Breast epithelium (tissue), 4 donors: ENCODE measurements around the gene ATAT1. TPM values are rescaled to one million over a fixed set of nuclear protein-coding genes. Genes with fewer than 3 reads are reported as not detected.

Experiments used
- DNase-seq, 2 donors: peaks; one replicate each; pipeline ENCODE4 v3.0.0-alpha.2; 2019; ENCODE audit warnings: low spot score in 2 of 2
- H3K27ac ChIP-seq, 2 donors: fragments of 200-600 bp; sonication (generic) in 1 of 2; one replicate each; pipeline ENCODE4 v1.5.1; 2016 to 2019; ENCODE audit warnings: mild to moderate bottlenecking in 1 of 2
- H3K27me3 ChIP-seq, 2 donors: fragments of 200-600 bp; sonication (generic) in 1 of 2; one replicate each; pipeline versions ENCODE4 v1.5.1 to v1.6.0; 2017 to 2019; ENCODE audit warnings: control low read depth in 1 of 2, mild to moderate bottlenecking in 1 of 2
- H3K36me3 ChIP-seq: fragments of 200-600 bp; one replicate; pipeline ENCODE4 v1.5.1; 2019
- H3K4me1 ChIP-seq, 2 donors: fragments of 200-600 bp; sonication (generic); one replicate each; pipeline ENCODE4 v1.5.1; 2016 to 2019; ENCODE audit warnings: control low read depth in 1 of 2
- H3K4me3 ChIP-seq, 3 donors: fragments of 200-600 bp; sonication (generic); 1 replicate in 2 of 3; 2 replicates in 1 of 3; pipeline ENCODE4 v1.5.1; 2016 to 2019; ENCODE audit warnings: mild to moderate bottlenecking in 3 of 3, moderate library complexity in 2 of 3
- H3K9me3 ChIP-seq, 2 donors: fragments of 200-600 bp; sonication (generic) in 1 of 2; one replicate each; pipeline ENCODE4 v1.5.1; 2016 to 2019; ENCODE audit warnings: control low read depth in 1 of 2
- POLR2A ChIP-seq: fragments of 450-650 bp; IDR thresholded peaks from one replicate; pipeline ENCODE4 v1.6.1; 2016; ENCODE audit warnings: antibody characterized with exemption, mild to moderate bottlenecking, moderate library complexity
- POLR2AphosphoS5 ChIP-seq, 3 donors: sonication (generic); formaldehyde crosslinking; IDR thresholded peaks; one replicate each; pipeline ENCODE4 v1.6.1; 2017; ENCODE audit warnings: antibody characterized with exemption in 3 of 3
- intact Hi-C: fragments of 100-400 bp; cut with DNase I; formaldehyde crosslinking; loops from one replicate; pipeline ENCODE4 v1.15.1; 2023; ENCODE audit warnings: low total_unique reads
- total RNA-seq, 3 donors: library from RNA; depleted of rRNA; stranded (reverse); fragments of >200 nt; gene quantifications; one replicate each; pipeline ENCODE4 v1.1.0, GENCODE V29; 2016
- TF ChIP-seq, protein P1 (sequence below), 3 donors: fragments of 450-650 bp; IDR thresholded peaks; one replicate each; pipeline ENCODE4 v1.5.1; 2016 to 2017; ENCODE audit warnings: antibody characterized with exemption in 3 of 3, mild to moderate bottlenecking in 3 of 3, moderate library complexity in 3 of 3

ATAT1 gene
- total RNA-seq, 3 donors from 2014 or later: 5.3 to 10.5 (median 8.8) TPM

DNA sequence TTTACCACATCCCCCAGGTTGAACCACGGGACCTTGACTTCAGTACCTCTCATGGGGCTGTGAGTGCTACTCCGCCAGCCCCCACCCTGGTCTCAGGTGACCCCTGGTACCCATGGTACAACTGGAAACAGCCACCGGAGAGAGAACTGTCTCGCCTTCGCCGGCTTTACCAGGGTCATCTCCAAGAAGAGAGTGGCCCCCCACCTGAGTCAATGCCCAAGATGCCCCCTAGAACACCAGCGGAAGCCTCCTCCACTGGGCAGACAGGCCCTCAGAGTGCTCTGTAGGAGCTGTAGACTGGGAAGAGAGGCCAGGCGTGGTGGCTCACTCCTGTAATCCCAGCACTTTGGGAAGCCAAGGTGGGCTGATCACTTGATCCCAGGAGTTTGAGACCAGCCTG, 1.2 kb upstream of the ATAT1 start:
- intact Hi-C loops: no loop called here
- Histone ChIP-seq H3K9me3 (no peaks in the 10 kb centered on the region), H3K4me3 (no peak overlapping the region), H3K27me3 (no peaks in the 10 kb centered on the region), H3K4me1 (peaks cover 0 to 6% of the 10 kb centered on the region in 2 donors), H3K36me3 (no peaks in the 10 kb centered on the region), H3K27ac (peak overlapping the region in 1 of 2 donors; percentile 95)
- TF ChIP-seq POLR2A (no peak), POLR2AphosphoS5 (IDR thresholded peaks at IDR 0.05) (no peak)
- TF ChIP-seq, protein P1, sequence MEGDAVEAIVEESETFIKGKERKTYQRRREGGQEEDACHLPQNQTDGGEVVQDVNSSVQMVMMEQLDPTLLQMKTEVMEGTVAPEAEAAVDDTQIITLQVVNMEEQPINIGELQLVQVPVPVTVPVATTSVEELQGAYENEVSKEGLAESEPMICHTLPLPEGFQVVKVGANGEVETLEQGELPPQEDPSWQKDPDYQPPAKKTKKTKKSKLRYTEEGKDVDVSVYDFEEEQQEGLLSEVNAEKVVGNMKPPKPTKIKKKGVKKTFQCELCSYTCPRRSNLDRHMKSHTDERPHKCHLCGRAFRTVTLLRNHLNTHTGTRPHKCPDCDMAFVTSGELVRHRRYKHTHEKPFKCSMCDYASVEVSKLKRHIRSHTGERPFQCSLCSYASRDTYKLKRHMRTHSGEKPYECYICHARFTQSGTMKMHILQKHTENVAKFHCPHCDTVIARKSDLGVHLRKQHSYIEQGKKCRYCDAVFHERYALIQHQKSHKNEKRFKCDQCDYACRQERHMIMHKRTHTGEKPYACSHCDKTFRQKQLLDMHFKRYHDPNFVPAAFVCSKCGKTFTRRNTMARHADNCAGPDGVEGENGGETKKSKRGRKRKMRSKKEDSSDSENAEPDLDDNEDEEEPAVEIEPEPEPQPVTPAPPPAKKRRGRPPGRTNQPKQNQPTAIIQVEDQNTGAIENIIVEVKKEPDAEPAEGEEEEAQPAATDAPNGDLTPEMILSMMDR (IDR thresholded peaks at IDR 0.05): no peak
- no peak for DNase-seq

DNA sequence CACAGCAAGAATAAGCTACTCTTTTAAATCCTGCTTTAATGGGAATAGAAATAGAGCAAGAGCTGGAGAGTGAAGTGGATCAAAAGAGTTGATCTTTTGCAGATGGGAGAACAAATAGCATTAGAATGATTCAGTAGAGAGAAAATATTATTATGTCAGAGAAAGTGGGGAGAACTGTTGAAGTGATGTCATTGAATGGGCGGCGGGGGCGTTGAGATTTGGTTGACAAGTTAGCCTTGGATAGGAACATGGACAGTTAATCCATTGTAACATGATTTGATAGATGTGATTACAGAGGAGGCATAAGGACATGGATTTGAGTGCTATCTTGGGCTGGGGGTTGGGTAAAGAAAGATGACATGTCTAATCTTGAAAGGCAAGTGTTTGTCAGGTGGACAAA, 9.2 kb downstream of the ATAT1 start:
- DNase-seq: no peak
- H3K4me1 ChIP-seq: no peaks in the 10 kb centered on the region
- no peaks in the 10 kb centered on the region for H3K27me3 ChIP-seq
- TF ChIP-seq POLR2AphosphoS5 (IDR thresholded peaks at IDR 0.05) (no peak), POLR2A (no peak)
- TF ChIP-seq, protein P1 (IDR thresholded peaks at IDR 0.05): no peak
- no peak overlapping the region for H3K4me3 ChIP-seq
- no peaks in the 10 kb centered on the region for H3K9me3 ChIP-seq
- no peak overlapping the region for H3K27ac ChIP-seq
- no peaks in the 10 kb centered on the region for H3K36me3 ChIP-seq
- intact Hi-C loops: no loop called here

DNA sequence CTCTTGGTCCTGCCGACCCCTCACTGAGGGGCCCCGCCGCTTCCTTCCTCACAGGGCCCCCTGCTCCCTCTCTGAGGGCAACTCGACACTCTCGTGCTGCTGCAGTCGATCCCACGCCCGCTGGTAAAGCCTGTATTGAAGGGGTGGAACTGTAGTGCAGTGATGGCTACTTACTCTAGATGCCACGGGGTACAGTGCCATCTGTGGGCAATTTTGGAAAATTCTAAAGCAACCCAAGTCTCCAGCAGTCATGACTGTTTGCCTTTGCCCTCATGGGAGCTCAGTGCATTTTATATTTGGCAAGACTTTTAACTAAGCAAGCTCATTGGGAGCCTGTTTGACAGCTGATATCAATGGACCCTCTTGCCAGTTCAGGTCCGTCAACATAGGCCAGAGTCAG, 13.8 kb downstream of the ATAT1 start:
- Histone ChIP-seq H3K27ac (no peak overlapping the region), H3K36me3 (no peaks in the 10 kb centered on the region), H3K27me3 (no peaks in the 10 kb centered on the region), H3K9me3 (no peaks in the 10 kb centered on the region), H3K4me1 (no peaks in the 10 kb centered on the region), H3K4me3 (no peak overlapping the region)
- DNase-seq: no peak
- TF ChIP-seq, protein P1 (IDR thresholded peaks at IDR 0.05): no peak
- TF ChIP-seq POLR2AphosphoS5 (IDR thresholded peaks at IDR 0.05) (no peak), POLR2A (no peak)
- intact Hi-C loops: no loop called here

DNA sequence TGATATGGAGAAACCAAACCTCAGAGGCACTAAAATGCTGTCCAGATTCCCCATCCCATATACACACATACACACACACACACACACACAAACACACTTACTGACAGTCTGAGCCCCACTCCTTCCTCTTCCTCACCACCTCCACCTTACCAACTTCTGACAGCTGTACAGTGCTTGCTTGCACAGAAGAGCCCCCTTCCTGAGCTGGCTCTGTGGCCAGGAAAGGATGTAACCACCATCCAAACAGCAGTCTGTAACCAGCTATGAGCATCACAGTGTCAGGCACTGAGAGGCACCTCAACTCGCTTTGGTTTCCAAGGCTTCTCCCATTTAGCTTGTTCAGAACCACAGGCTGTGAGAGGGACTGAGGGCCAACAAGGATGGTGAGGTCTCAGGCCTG, 14.4 kb downstream of the ATAT1 start:
- Histone ChIP-seq H3K9me3 (no peaks in the 10 kb centered on the region), H3K27ac (no peak overlapping the region), H3K27me3 (no peaks in the 10 kb centered on the region), H3K4me3 (no peak overlapping the region), H3K36me3 (no peaks in the 10 kb centered on the region), H3K4me1 (no peaks in the 10 kb centered on the region)
- intact Hi-C loops: no loop called here
- no peak for DNase-seq
- TF ChIP-seq POLR2A (no peak), POLR2AphosphoS5 (IDR thresholded peaks at IDR 0.05) (no peak)
- TF ChIP-seq, protein P1 (IDR thresholded peaks at IDR 0.05): no peak

DNA sequence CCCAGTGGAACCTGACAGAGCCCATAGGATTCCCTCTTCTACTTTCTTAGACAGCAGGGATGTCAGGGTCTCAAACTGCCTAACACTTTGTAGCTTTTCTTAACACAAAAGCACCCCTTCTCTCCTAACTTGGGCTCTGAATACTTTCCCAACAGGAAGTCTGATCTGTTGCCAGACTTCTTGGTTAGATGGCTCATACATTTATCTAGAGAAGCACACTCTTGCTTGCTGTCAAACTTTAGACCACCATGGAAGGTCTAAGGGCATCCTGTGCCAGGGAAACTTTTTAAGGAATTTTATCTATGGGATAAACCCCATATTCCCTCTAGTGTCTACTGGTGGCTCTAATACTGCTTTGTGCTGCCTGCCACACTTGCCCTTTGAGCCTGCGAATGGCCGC, 17.0 kb downstream of the ATAT1 start:
- TF ChIP-seq POLR2A (no peak), POLR2AphosphoS5 (IDR thresholded peaks at IDR 0.05) (no peak)
- TF ChIP-seq, protein P1 (IDR thresholded peaks at IDR 0.05): no peak
- H3K27me3 ChIP-seq: no peaks in the 10 kb centered on the region
- no peaks in the 10 kb centered on the region for H3K9me3 ChIP-seq
- H3K36me3 ChIP-seq: no peaks in the 10 kb centered on the region
- DNase-seq: no peak
- no peak overlapping the region for H3K27ac ChIP-seq
- intact Hi-C loops: no loop called here
- H3K4me3 ChIP-seq: no peak overlapping the region
- peaks cover 0 to 4% of the 10 kb centered on the region in 2 donors for H3K4me1 ChIP-seq
